ENCODE data around the gene PACS2. TPM values are rescaled to one million over a fixed set of nuclear protein-coding genes. Genes with fewer than 3 reads are reported as not detected.

Gene PACS2
- polyA plus RNA-seq, 2 donors: 17.8 to 39.2 TPM

DNA sequence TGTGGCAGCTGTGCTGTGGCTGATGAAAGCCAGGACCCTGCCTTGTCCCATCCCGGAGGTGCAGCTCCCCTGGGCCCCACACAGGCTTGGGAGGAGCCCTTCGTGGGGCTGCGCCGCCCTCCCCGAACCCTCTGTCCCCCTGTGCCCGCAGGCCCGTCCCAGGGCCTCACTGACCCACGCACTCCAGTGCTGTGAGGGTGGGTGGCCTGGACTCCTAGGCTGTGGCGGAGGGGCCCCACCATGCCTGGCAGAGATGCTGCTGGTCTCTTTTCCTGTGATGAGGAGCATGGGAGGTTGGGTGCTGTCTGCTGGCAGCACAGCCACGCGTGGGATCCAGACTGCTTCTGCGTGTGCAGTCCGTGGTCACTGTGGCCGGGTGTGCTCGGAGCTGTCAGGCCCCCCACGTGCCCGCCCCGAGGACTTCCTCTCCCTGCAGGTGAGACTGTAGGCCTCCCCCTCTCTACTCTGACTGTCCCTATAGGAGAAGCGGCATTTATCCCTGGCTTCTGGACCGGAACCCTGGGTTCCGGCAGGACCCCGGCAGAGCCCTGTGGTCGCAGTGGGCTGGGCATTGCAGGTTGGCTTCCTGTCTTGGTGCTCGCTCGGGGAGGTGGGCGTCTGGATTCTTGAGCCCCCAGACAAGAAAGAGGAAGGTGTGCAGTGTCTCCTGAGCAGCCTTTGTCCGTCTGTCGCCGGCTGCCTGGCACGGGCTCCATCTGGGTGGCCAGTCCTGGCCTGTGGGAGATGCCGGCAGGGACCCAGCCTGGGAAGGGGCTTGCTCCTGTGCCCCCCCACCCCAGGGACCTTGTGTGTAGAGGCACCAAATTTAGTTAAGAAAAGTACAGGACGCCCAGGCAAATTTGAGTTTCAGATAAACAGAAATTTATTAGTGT, 107.4 kb downstream of the PACS2 start:
- peaks cover 0 to 15% of the 10 kb centered on the region in 2 donors for H3K36me3 ChIP-seq (ENCODE audit: control insufficient read depth in 2 of 2, insufficient read depth in 2 of 2, low read length in 1 of 2)
- peaks cover 2 to 3% of the 10 kb centered on the region in 2 donors for H3K9me3 ChIP-seq (ENCODE audit: control insufficient read depth in 2 of 2, insufficient read depth in 1 of 2, low read depth in 1 of 2, low read length in 1 of 2)
- 60 to 69% methylated on average over 32 of the region's 32 CpGs for WGBS, 2 donors
- H3K27ac ChIP-seq (ENCODE audit: low read depth in 2 of 2, low read length in 1 of 2): peak overlapping the region in 1 of 2 donors; percentile 5
- no peak overlapping the region for H3K4me3 ChIP-seq (ENCODE audit: low read depth in 1 of 2, low read length in 2 of 2)
- peaks cover 22 to 23% of the 10 kb centered on the region in 2 donors for H3K4me1 ChIP-seq (ENCODE audit: control insufficient read depth in 2 of 2, insufficient read depth in 2 of 2, low read length in 1 of 2)
- no peaks in the 10 kb centered on the region for H3K27me3 ChIP-seq (ENCODE audit: control insufficient read depth in 1 of 2, insufficient read depth in 2 of 2, low read length in 2 of 2)

DNA sequence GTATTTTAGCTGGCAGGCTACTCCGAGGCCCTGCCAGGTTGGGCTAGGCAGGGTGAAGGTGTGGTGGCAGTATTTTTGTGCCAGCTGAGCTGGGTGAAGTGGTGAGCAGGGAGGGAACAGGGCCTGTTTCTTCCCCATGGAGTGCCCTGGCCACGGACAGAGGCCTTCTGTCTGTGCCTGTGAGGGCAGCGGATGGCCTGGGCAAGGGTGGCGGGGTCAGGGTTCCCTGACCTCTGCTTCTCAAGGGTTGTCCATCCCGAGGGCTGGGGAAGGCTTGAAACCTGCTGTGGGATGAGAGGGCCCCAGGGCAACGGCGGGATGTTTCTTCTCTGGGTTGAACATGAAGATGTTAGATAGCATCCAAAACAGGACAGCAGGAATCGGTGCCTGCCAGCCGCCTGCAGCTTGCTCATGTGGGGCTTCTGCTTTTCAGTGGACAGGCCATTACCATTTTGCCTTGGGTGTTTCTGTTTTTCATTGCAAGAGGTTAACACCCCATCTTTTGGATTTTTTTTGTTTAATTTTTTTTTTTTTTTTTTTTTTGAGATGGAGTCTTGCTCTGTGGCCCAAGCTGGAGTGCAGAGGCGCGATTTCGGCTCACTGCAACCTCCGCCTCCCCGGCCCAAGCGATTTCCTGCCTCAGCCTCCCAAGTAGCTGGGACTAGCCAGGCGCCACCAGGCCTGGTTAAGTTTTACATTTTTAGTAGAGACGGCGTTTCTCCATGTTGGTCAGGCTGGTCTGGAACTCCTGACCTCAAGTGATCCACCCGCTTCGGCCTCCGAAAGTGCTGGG, 108.3 kb downstream of the PACS2 start:
- Histone ChIP-seq H3K36me3 (ENCODE audit: control insufficient read depth in 2 of 2, insufficient read depth in 2 of 2, low read length in 1 of 2) (peaks cover 0 to 15% of the 10 kb centered on the region in 2 donors), H3K9me3 (ENCODE audit: control insufficient read depth in 2 of 2, insufficient read depth in 1 of 2, low read depth in 1 of 2, low read length in 1 of 2) (peaks cover 0 to 3% of the 10 kb centered on the region in 2 donors), H3K4me1 (ENCODE audit: control insufficient read depth in 2 of 2, insufficient read depth in 2 of 2, low read length in 1 of 2) (peaks cover 22 to 23% of the 10 kb centered on the region in 2 donors), H3K27ac (ENCODE audit: low read depth in 2 of 2, low read length in 1 of 2) (peak overlapping the region in 1 of 2 donors; percentile 9), H3K4me3 (ENCODE audit: low read depth in 1 of 2, low read length in 2 of 2) (no peak overlapping the region), H3K27me3 (ENCODE audit: control insufficient read depth in 1 of 2, insufficient read depth in 2 of 2, low read length in 2 of 2) (no peaks in the 10 kb centered on the region)
- WGBS, 2 donors: 76 to 80% methylated on average over 21 of the region's 21 CpGs

DNA sequence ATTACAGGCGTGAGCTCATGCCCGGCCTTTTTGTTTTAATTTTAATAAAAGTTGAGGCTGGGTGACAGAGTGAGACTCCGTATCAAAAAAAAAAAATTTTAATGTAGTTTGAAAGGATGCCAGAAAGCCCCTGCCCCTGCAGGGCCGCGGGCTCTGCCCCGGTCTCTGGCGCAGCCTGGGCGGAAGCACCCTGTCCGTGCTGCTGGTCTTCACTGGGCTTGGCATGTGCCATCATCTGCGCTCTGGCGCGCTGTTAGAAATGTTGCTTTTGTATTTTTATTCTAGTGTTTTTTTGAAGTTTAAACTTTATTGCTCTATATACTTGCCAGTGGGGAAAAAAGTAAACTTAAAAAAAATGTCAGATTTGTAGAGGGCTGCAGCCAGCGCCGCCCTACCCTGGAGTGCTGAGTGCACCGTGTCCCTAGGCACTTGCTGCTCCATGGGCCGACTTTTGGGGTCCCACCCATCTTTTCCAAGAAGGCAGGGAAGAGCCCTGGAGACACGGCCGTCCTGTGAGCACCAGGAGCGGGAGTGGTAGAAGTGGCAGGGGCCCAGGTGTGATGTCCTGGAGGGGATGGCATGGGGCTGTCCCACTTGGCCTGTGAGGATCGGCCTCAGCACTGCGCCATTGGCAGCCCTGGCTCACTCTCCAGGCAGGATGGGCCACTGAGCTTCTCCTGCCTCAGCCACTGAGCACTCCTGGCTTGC, 109.1 kb downstream of the PACS2 start:
- WGBS, 2 donors: 94 to 96% methylated on average over 20 to 21 of the region's 21 CpGs
- Histone ChIP-seq H3K27ac (ENCODE audit: low read depth in 2 of 2, low read length in 1 of 2) (no peak overlapping the region), H3K4me3 (ENCODE audit: low read depth in 1 of 2, low read length in 2 of 2) (no peak overlapping the region), H3K27me3 (ENCODE audit: control insufficient read depth in 1 of 2, insufficient read depth in 2 of 2, low read length in 2 of 2) (no peaks in the 10 kb centered on the region), H3K36me3 (ENCODE audit: control insufficient read depth in 2 of 2, insufficient read depth in 2 of 2, low read length in 1 of 2) (peaks cover 0 to 15% of the 10 kb centered on the region in 2 donors), H3K9me3 (ENCODE audit: control insufficient read depth in 2 of 2, insufficient read depth in 1 of 2, low read depth in 1 of 2, low read length in 1 of 2) (peaks cover 0 to 3% of the 10 kb centered on the region in 2 donors), H3K4me1 (ENCODE audit: control insufficient read depth in 2 of 2, insufficient read depth in 2 of 2, low read length in 1 of 2) (peaks cover 19 to 23% of the 10 kb centered on the region in 2 donors)

DNA sequence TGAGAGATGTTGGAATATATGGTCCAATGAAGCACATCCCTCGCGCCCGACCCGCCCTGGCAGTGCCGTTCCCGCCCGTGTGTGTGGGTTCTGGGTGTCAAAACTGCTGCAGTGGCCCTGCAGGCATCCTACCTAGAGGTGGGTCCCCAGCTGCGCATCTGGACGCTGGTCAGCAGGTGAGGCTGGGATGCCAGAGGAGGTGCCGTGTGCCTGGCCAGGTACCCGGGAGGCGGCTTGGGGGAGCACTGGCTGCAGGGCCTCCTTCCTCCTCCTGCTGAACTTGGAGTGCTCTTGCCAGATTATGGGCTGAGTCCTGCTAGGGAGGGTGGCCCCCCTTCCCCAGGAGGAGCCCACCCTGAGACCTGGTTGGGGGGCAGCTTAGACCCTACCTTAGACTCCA, 110.3 kb downstream of the PACS2 start:
- Histone ChIP-seq H3K27ac (ENCODE audit: low read depth in 2 of 2, low read length in 1 of 2) (no peak overlapping the region), H3K27me3 (ENCODE audit: control insufficient read depth in 1 of 2, insufficient read depth in 2 of 2, low read length in 2 of 2) (no peaks in the 10 kb centered on the region), H3K4me1 (ENCODE audit: control insufficient read depth in 2 of 2, insufficient read depth in 2 of 2, low read length in 1 of 2) (peaks cover 17% of the 10 kb centered on the region in 2 donors), H3K9me3 (ENCODE audit: control insufficient read depth in 2 of 2, insufficient read depth in 1 of 2, low read depth in 1 of 2, low read length in 1 of 2) (peaks cover 0 to 3% of the 10 kb centered on the region in 2 donors), H3K4me3 (ENCODE audit: low read depth in 1 of 2, low read length in 2 of 2) (no peak overlapping the region), H3K36me3 (ENCODE audit: control insufficient read depth in 2 of 2, insufficient read depth in 2 of 2, low read length in 1 of 2) (peaks cover 0 to 15% of the 10 kb centered on the region in 2 donors)
- 88 to 91% methylated on average over 12 of the region's 12 CpGs for WGBS, 2 donors

DNA sequence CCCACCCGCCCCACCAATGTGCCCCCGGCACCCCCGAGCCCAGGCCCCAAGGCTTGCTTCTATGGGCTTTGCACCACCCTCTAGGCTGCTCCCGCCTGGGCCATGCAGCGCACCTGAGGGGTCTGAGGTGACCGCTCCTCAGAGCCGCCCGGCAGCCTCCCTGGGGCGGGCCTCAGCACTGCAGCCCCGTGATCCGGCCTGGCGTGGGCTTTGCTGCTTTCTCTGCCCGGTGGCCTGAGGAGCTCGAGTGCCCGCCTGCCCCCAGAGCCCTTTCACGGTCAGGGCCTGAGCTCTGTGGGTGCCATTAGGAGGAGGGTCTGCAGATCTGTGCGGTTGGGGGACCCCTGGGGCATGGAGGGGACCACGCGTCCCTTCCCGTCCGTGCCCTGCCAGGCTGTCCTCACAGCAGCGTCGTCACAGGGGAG, 111.3 kb downstream of the PACS2 start:
- Histone ChIP-seq H3K36me3 (ENCODE audit: control insufficient read depth in 2 of 2, insufficient read depth in 2 of 2, low read length in 1 of 2) (peaks cover 0 to 15% of the 10 kb centered on the region in 2 donors), H3K27me3 (ENCODE audit: control insufficient read depth in 1 of 2, insufficient read depth in 2 of 2, low read length in 2 of 2) (no peaks in the 10 kb centered on the region), H3K4me3 (ENCODE audit: low read depth in 1 of 2, low read length in 2 of 2) (no peak overlapping the region), H3K27ac (ENCODE audit: low read depth in 2 of 2, low read length in 1 of 2) (no peak overlapping the region), H3K4me1 (ENCODE audit: control insufficient read depth in 2 of 2, insufficient read depth in 2 of 2, low read length in 1 of 2) (peaks cover 12 to 17% of the 10 kb centered on the region in 2 donors), H3K9me3 (ENCODE audit: control insufficient read depth in 2 of 2, insufficient read depth in 1 of 2, low read depth in 1 of 2, low read length in 1 of 2) (peaks cover 0 to 3% of the 10 kb centered on the region in 2 donors)
- WGBS, 2 donors: 91 to 93% methylated on average over 22 to 23 of the region's 23 CpGs

DNA sequence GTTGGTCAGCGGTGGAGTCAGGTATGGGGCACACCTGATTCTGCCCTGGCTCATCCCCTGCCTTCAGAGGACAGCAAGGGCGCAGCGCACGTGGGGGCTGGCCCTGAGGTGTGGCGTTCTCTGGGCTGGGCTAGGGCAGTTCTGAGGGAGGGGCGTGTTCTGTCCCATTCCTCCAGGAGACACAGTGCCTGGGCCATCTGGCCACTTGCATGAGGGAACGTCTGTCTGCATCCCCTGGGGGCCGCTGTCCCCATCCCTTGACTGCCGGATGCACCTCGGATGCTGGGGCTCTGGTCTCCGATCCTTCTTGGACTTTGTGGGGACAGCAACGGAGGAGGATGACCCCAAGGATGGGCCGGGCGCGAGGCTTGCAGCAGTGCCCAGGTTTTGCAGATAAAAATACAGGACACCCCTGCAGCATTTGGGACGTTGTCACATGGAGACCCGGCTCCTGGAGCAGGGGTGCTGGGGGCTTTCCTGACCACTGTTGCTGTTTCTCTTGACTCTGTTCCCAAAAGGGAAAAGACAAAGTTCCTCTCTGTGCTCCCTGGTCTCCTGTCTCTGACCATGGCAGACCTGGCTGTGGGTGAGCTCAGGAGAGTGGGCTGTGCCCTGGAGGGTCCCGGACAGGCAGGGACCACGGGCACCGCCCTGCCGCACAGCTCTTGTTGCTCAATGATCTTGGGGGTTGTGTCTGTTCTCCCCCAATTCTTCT, 112.0 kb downstream of the PACS2 start:
- peaks cover 0 to 3% of the 10 kb centered on the region in 2 donors for H3K9me3 ChIP-seq (ENCODE audit: control insufficient read depth in 2 of 2, insufficient read depth in 1 of 2, low read depth in 1 of 2, low read length in 1 of 2)
- WGBS, 2 donors: 96 to 97% methylated on average over 21 of the region's 21 CpGs
- no peak overlapping the region for H3K4me3 ChIP-seq (ENCODE audit: low read depth in 1 of 2, low read length in 2 of 2)
- H3K36me3 ChIP-seq (ENCODE audit: control insufficient read depth in 2 of 2, insufficient read depth in 2 of 2, low read length in 1 of 2): peaks cover 0 to 15% of the 10 kb centered on the region in 2 donors
- no peaks in the 10 kb centered on the region for H3K27me3 ChIP-seq (ENCODE audit: control insufficient read depth in 1 of 2, insufficient read depth in 2 of 2, low read length in 2 of 2)
- H3K27ac ChIP-seq (ENCODE audit: low read depth in 2 of 2, low read length in 1 of 2): no peak overlapping the region
- H3K4me1 ChIP-seq (ENCODE audit: control insufficient read depth in 2 of 2, insufficient read depth in 2 of 2, low read length in 1 of 2): peaks cover 6 to 10% of the 10 kb centered on the region in 2 donors

DNA sequence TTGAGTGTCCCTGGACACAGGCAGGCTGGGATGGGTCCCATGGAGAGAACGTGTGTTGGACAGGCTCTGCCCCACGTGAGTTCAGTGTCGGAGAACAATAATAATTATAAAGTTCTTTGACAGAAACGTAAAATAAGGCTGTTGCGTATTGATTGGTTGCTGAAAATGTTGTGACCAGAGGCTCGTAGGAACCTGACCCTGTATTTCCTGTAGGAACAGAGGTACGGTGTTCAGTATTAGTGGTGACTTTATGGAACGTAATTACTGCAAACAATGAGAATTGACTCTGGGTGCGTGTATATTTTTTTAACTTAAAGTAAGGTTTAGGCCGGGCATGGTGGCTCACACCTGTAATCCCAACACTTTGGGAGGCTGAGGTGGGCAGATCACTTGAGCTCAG, 112.9 kb downstream of the PACS2 start:
- peaks cover 0 to 11% of the 10 kb centered on the region in 2 donors for H3K36me3 ChIP-seq (ENCODE audit: control insufficient read depth in 2 of 2, insufficient read depth in 2 of 2, low read length in 1 of 2)
- H3K4me1 ChIP-seq (ENCODE audit: control insufficient read depth in 2 of 2, insufficient read depth in 2 of 2, low read length in 1 of 2): peaks cover 0 to 4% of the 10 kb centered on the region in 2 donors
- no peak overlapping the region for H3K27ac ChIP-seq (ENCODE audit: low read depth in 2 of 2, low read length in 1 of 2)
- WGBS, 2 donors: 95 to 97% methylated on average over 10 of the region's 10 CpGs
- no peaks in the 10 kb centered on the region for H3K27me3 ChIP-seq (ENCODE audit: control insufficient read depth in 1 of 2, insufficient read depth in 2 of 2, low read length in 2 of 2)
- peaks cover 0 to 3% of the 10 kb centered on the region in 2 donors for H3K9me3 ChIP-seq (ENCODE audit: control insufficient read depth in 2 of 2, insufficient read depth in 1 of 2, low read depth in 1 of 2, low read length in 1 of 2)
- no peak overlapping the region for H3K4me3 ChIP-seq (ENCODE audit: low read depth in 1 of 2, low read length in 2 of 2)

DNA sequence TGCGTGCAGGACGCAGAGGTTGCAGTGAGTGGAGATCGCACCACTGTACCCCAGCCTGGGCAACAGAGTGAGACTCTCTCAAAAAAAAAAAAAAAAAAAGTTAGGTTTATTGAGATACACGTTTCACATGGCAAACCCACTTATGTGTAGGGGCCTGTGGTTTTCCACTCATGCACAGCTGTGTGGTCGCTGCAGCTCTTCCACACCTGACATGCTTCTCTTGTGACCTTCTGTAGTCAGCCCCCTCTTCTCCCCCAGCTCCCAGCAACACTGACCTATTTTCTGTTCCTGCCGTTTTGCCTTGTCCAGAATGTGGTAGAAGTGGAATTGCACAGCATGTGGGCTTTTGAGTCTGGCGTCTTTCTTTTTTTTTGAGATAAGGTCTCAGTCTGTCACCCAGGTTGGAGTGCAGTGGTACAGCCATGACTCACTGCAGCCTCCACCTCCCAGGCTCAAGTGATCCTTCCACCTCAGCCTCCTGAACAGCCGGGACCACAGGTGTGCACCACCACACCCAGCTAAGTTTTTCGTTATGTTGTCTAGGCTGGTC, 113.5 kb downstream of the PACS2 start:
- no peak overlapping the region for H3K27ac ChIP-seq (ENCODE audit: low read depth in 2 of 2, low read length in 1 of 2)
- no peaks in the 10 kb centered on the region for H3K27me3 ChIP-seq (ENCODE audit: control insufficient read depth in 1 of 2, insufficient read depth in 2 of 2, low read length in 2 of 2)
- H3K4me1 ChIP-seq (ENCODE audit: control insufficient read depth in 2 of 2, insufficient read depth in 2 of 2, low read length in 1 of 2): peaks cover 0 to 2% of the 10 kb centered on the region in 2 donors
- H3K9me3 ChIP-seq (ENCODE audit: control insufficient read depth in 2 of 2, insufficient read depth in 1 of 2, low read depth in 1 of 2, low read length in 1 of 2): peaks cover 0 to 3% of the 10 kb centered on the region in 2 donors
- WGBS, 2 donors: 92 to 93% methylated on average over 9 of the region's 9 CpGs
- H3K36me3 ChIP-seq (ENCODE audit: control insufficient read depth in 2 of 2, insufficient read depth in 2 of 2, low read length in 1 of 2): peaks cover 0 to 11% of the 10 kb centered on the region in 2 donors
- H3K4me3 ChIP-seq (ENCODE audit: low read depth in 1 of 2, low read length in 2 of 2): no peak overlapping the region

All from esophagus (tissue), 2 donors.